HG03354 (cell line): Measurements from ENCODE around the gene ACSS1.
"Not testable (repeated sequence)": the region's sequence is repeated elsewhere in the genome, so short reads cannot be mapped to it uniquely, and the experiment has no call there.

Experiments used
- ATAC-seq: cut with Tn5 transposase; IDR thresholded peaks from one replicate; pipeline ENCODE4 v1.9.1; 2021; ENCODE audit warnings: mild to moderate bottlenecking; ENCODE audit not compliant: unreplicated experiment, poor library complexity, severe bottlenecking

The ACSS1 gene

GRCh38 chr20:25018841-25019240, 39.1 kb downstream of the ACSS1 start:
- ATAC-seq, result no peak

GRCh38 chr20:25018425-25018824, 39.5 kb downstream of the ACSS1 start:
- ATAC-seq, result no peak

GRCh38 chr20:25017257-25017803, 40.6 kb downstream of the ACSS1 start:
- no peak for ATAC-seq

- no peak for ATAC-seq
Measured at GRCh38 chr20:25016471-25016870, 41.5 kb downstream of the ACSS1 start.

GRCh38 chr20:25015986-25016385, 42.0 kb downstream of the ACSS1 start:
- ATAC-seq, result no peak

GRCh38 chr20:25014816-25015215, 43.1 kb downstream of the ACSS1 start:
- no peak for ATAC-seq

GRCh38 chr20:25013478-25014380, 44.2 kb downstream of the ACSS1 start:
- no peak for ATAC-seq

- ATAC-seq, result no peak
Measured at GRCh38 chr20:25012616-25013189, 45.2 kb downstream of the ACSS1 start.

- no peak for ATAC-seq
Measured at GRCh38 chr20:25011831-25012241, 46.1 kb downstream of the ACSS1 start.

- no peak for ATAC-seq
Measured at GRCh38 chr20:25011261-25011660, 46.7 kb downstream of the ACSS1 start.

- no peak for ATAC-seq
Measured at GRCh38 chr20:25009218-25010145, 48.5 kb downstream of the ACSS1 start.

GRCh38 chr20:25008388-25009217, 49.3 kb downstream of the ACSS1 start:
- ATAC-seq, result no peak

GRCh38 chr20:25007491-25008305, 50.2 kb downstream of the ACSS1 start:
- ATAC-seq, result no peak

- no peak for ATAC-seq
Measured at GRCh38 chr20:25006431-25007167, 51.3 kb downstream of the ACSS1 start.

- ATAC-seq, result no peak
Measured at GRCh38 chr20:25005661-25006060, 52.3 kb downstream of the ACSS1 start.

GRCh38 chr20:25005220-25005619, 52.7 kb downstream of the ACSS1 start:
- no peak for ATAC-seq

GRCh38 chr20:25003002-25003401, 54.9 kb downstream of the ACSS1 start:
- no peak for ATAC-seq

GRCh38 chr20:25001323-25001722, 56.6 kb downstream of the ACSS1 start:
- ATAC-seq, result not testable (repeated sequence)
